Psoas muscle (tissue), 8 donors: ENCODE measurements around the gene PIPOX. TPM values are rescaled to one million over a fixed set of nuclear protein-coding genes. Genes with fewer than 3 reads are reported as not detected.

ENCODE experiments used
- ATAC-seq, 4 donors: fragments of 200-7000 bp; cut with Tn5 transposase; one replicate each; pipeline ENCODE4 v1.9.1; 2020; ENCODE audit warnings: moderate library complexity in 3 of 4, mild to moderate bottlenecking in 2 of 4
- DNase-seq, 2 donors: peaks; one replicate each; pipeline ENCODE4 v3.0.0-alpha.2; 2020
- H3K27ac ChIP-seq: fragments of 200-600 bp; one replicate; pipeline ENCODE4 v1.8.0; 2022
- H3K27me3 ChIP-seq, 3 donors: fragments of 200-600 bp in 1 of 3; one replicate each; pipeline versions ENCODE4 v1.6.1 to v1.8.0; 2013 to 2022; ENCODE audit warnings: low read length in 2 of 3, mild to moderate bottlenecking in 2 of 3, moderate library complexity in 1 of 3; ENCODE audit not compliant: insufficient read depth in 3 of 3
- H3K36me3 ChIP-seq, 2 donors: fragments of 200-600 bp in 1 of 2; one replicate each; pipeline versions ENCODE4 v1.6.1 to v1.8.0; 2013 to 2022; ENCODE audit warnings: low read depth in 1 of 2, mild to moderate bottlenecking in 1 of 2, moderate library complexity in 1 of 2; ENCODE audit not compliant: insufficient read depth in 1 of 2
- H3K4me1 ChIP-seq: fragments of 200-600 bp; one replicate; pipeline ENCODE4 v1.8.0; 2022
- H3K4me3 ChIP-seq: fragments of 200-600 bp; one replicate; pipeline ENCODE4 v1.8.0; 2022; ENCODE audit warnings: mild to moderate bottlenecking
- H3K9me3 ChIP-seq: fragments of 200-600 bp; one replicate; pipeline ENCODE4 v1.8.0; 2022
- CTCF ChIP-seq: fragments of 200-600 bp; IDR thresholded peaks from one replicate; pipeline ENCODE4 v1.8.0; 2022; ENCODE audit warnings: antibody characterized with exemption
- WGBS, 3 donors: extraction: QIAGEN DNeasy Blood & Tissue Kit; methylation state at CpG; one replicate each; pipeline versions ENCODE4 v1.1.6 to v1.1.7; 2013; 5-methylcytosine and 5-hydroxymethylcytosine counted together
- intact Hi-C, 2 donors: fragments of 100-400 bp; cut with DNase I; formaldehyde crosslinking; loops; one replicate each; pipeline versions ENCODE4 v1.11.0 to v1.14.2; 2022
- polyA plus RNA-seq, 3 donors: library from polyadenylated mRNA; stranded (reverse); fragments of 200-250 nt; gene quantifications; one replicate each; pipeline ENCODE4 v1.2.3, GENCODE V29; 2013
- total RNA-seq, 4 donors: library from RNA; stranded (reverse); fragmentation: NEBNext Ultra II Directional in 2 of 4; extraction: Animal tissue kit (Norgen Biotek cat#: 25700) in 2 of 4; gene quantifications; one replicate each; pipeline versions ENCODE4 v1.2.1 to v1.2.4, GENCODE V29; 2021 to 2023
- donor health status: healthy with polysubstance abuse.
- donor health status: DM: no; HTN: no; CAD: no; lungs with moderate emphysema.
- donor health status: Bipolar disorder and iron deficiency.
- donor health status: healthy.
- donor health status: DM: yes; HTN: yes; CAD: no.
- donor health status: DM: no; HTN: no; CAD: no.
- donor health status: DM: no; HTN: no; CAD: no.
- donor health status: DM: yes; HTN: yes; CAD: no.

PIPOX gene
- total and polyA plus RNA-seq, 7 donors = 0.17 to 3.6 (median 0.63) TPM; not detected in 1

DNA sequence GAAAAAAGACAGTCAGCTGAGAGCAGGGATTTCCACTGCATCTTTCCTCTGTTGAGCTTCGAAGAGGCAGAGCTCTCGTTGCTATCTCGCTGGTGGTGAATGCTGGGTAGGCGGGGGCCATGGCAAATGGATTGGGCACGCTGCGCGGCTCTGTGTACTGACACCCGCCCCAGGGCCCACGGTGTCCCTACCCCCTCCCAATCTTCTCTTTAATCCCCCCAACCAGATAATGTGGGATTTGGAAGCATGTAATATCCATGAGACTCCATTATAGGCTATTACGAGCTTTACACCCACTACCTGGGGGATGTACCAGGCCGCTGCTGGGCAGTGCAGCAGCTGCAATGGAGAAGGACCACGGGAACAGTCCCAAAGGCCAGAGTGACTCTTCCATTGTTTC lies 8.3 kb downstream of the PIPOX start:
- 56 to 71% (median 62%) methylated on average over 12 of the region's 12 CpGs for WGBS, 3 donors
- intact Hi-C loops = no loop called here
- no peak for TF ChIP-seq CTCF
- Histone ChIP-seq H3K27ac (no peak overlapping the region), H3K36me3 (no peaks in the 10 kb centered on the region), H3K27me3 (peaks cover 0 to 1% (median 0%) of the 10 kb centered on the region in 3 donors), H3K9me3 (no peaks in the 10 kb centered on the region), H3K4me3 (no peak overlapping the region), H3K4me1 (no peaks in the 10 kb centered on the region)
- ATAC-seq = no peak
- no peak for DNase-seq

DNA sequence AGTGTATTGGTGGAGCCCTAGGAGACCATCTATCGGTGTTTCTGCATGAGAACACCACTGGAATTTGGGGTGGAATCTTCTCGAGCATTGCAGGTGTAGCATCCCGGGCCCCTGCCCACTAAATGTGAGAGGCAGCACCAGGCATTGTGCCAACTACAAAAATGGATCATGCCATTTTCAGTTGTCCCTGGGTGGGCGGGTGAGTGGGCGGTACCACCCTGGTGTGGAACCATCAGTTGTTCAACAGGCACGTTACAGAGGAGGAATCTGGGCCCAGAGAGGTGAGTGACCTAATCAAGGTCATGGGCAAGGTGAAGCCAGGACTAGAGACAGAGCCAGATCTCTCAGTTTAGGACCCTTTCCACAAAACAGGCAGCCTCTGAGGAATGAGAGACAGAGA lies 8.8 kb downstream of the PIPOX start:
- ATAC-seq (no peak), DNase-seq (no peak)
- Histone ChIP-seq H3K4me3 (no peak overlapping the region), H3K36me3 (no peaks in the 10 kb centered on the region), H3K4me1 (no peaks in the 10 kb centered on the region), H3K9me3 (no peaks in the 10 kb centered on the region), H3K27me3 (peaks cover 0 to 1% (median 0%) of the 10 kb centered on the region in 3 donors), H3K27ac (no peak overlapping the region)
- TF ChIP-seq CTCF = no peak
- intact Hi-C loops = no loop called here
- whole genome bisulfite sequencing, 3 donors = 62 to 75% (median 70%) methylated on average over 6 of the region's 6 CpGs

- TF ChIP-seq CTCF = no peak
- DNase-seq (no peak), ATAC-seq (no peak)
- H3K9me3 ChIP-seq = no peaks in the 10 kb centered on the region
- peaks cover 0 to 1% (median 0%) of the 10 kb centered on the region in 3 donors for H3K27me3 ChIP-seq
- no peaks in the 10 kb centered on the region for H3K36me3 ChIP-seq
- WGBS, 3 donors = 79 to 87% (median 87%) methylated on average over 10 of the region's 10 CpGs
- H3K4me3 ChIP-seq = no peak overlapping the region
- intact Hi-C loops = no loop called here
- no peak overlapping the region for H3K27ac ChIP-seq
- H3K4me1 ChIP-seq = no peaks in the 10 kb centered on the region
These were observed 11.9 kb downstream of the PIPOX start for GRCh38 chr17:29054835-29055234.

DNA sequence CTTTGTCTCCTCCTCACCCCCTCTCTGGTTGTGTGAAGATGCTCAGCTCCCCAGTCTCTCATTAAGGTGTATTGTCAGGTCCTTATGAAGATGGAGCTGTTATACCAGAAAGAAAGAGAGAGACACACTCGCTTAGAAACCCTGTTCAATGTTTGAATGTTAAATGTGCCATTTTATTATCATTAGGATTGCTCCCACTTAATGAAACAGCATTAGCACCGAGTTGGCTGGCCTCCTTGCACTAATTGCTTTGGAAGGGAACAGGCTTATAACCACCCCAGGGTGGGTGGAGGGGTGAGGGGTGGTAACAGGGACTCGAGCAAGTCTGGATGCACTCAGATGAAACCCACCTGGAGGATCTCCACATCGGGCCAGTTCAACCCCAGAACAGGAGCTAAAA lies 14.4 kb downstream of the PIPOX start:
- no peak for TF ChIP-seq CTCF
- 66 to 68% (median 68%) methylated on average over 4 of the region's 4 CpGs for WGBS, 3 donors
- Histone ChIP-seq H3K9me3 (no peaks in the 10 kb centered on the region), H3K27ac (no peak overlapping the region), H3K36me3 (no peaks in the 10 kb centered on the region), H3K4me1 (no peaks in the 10 kb centered on the region), H3K4me3 (no peak overlapping the region), H3K27me3 (peaks cover 0 to 1% (median 0%) of the 10 kb centered on the region in 3 donors)
- intact Hi-C loops = no loop called here
- ATAC-seq (no peak), DNase-seq (no peak)

GRCh38 chr17:29058391-29058790 lies 15.4 kb downstream of the PIPOX start:
- no peaks in the 10 kb centered on the region for H3K36me3 ChIP-seq
- no peak for TF ChIP-seq CTCF
- H3K27ac ChIP-seq = no peak overlapping the region
- no peak overlapping the region for H3K4me3 ChIP-seq
- intact Hi-C loops = no loop called here
- H3K9me3 ChIP-seq = no peaks in the 10 kb centered on the region
- no peaks in the 10 kb centered on the region for H3K4me1 ChIP-seq
- H3K27me3 ChIP-seq = peaks cover 0 to 1% (median 0%) of the 10 kb centered on the region in 3 donors
- DNase-seq (no peak), ATAC-seq (no peak)
- 90 to 95% (median 93%) methylated on average over 3 of the region's 3 CpGs for WGBS, 3 donors
